AG20443 (cell line): ENCODE measurements around the gene SWT1.
"Not testable (repeated sequence)": the region's sequence is repeated elsewhere in the genome, so short reads cannot be mapped to it uniquely, and the experiment has no call there.

Experiments
- DNase-seq: peaks from one replicate; pipeline ENCODE4 v3.0.0; 2012; ENCODE audit warnings: low spot score, mixed read lengths

SWT1 gene

DNA sequence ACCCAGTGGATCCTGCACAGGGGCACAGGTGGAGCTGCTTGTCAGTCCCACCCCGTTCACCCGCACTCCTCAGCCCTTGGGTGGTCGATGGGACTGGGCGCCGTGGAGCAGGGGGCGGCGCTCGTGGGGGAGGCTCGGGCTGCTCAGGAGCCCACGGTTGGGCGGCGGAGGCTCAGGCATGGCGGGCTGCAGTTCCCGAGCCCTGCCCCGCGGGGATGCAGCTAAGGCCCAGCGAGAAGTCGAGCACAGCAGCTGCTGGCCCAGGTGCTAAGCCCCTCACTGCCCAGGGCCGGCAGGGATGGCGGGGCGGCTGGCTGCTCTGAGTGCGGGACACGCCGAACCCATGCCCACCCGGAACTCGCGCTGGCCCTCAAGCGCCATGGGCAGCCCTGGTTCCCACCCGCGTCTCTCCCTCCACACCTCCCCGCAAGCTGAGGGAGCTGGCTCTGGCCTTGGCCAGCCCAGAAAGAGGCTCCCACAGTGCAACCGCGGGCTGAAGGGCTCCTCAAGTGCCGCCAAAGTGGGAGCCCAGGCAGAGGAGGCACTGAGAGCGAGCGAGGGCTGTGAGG lies 164.8 kb downstream of the SWT1 start:
- DNase-seq, result not testable (repeated sequence)

DNA sequence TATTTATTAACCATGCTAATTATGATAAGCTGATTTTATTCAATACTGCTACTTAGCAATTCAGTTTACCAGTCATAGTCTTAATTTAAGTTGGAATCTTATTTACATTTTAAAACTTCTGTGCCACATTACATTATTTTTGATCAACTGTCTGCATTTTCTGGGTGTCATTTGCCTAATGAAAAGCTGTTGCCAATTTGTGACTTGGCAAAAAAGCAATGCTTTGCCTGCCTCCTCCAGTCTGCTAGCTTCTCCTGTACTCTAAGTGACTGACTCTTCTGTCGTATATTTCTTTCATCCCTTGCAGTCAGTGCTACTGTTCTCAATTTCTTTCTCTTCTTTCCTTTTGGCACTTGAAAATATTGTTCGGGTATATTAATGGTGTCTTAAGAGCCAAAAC lies 165.7 kb downstream of the SWT1 start:
- DNase-seq, result no peak

DNA sequence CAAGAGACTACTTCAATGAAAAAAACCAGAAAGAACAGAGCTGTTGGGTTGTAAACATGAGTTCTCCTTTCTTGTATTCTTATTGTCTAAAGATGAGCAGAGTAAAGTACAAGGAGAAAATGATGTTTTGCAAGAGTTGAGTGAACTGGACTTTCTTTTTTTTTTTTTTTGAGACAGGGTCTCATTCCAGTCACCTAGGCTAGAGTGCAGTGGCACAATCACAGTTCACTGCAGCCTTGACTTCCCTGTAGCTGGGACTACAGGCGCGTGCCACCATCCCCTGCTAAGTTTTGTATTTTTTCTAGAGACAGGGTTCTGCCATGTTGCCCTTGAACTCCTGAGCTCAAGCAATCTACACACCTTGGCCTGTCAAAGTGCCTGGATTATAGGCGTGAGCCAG lies 167.2 kb downstream of the SWT1 start:
- DNase-seq, result no peak

DNA sequence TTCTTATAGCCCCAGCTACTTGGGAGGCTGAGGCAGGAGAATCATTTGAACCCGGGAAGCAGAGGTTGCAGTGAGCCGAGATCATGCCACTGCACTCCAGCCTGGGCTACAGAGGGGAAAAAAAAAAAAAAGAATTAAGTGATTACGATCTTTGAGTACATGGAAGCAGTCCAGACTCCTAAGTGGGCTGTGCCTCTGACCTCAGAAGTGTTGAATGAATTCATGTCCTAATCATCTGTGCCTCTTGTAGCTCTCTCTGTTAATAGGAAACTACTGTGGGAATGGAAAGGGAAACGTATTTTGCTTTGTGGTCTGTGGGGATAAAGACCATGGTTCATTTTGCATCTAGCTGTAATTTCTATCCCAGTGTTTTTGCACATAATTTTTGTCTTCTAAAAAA lies 168.4 kb downstream of the SWT1 start:
- DNase-seq, result no peak

DNA sequence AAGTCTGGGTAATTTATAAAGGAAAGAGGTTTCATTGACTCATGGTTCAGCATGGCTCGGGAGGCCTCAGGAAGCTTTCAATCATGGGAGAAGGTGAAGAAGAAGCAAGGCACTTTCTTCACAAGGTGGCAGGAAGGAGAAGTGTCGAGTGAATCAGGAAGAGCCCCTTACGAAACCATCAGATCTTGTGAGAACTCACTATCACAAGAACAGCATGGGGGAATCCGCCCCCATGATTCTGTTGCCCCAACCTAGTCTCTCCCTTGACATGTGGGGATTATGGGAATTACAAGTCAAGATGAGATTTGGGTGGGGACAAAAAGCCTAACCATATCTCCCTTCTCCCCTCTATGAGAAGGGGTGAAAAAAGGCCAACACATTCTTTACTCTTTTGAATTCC lies 171.3 kb downstream of the SWT1 start:
- no peak for DNase-seq

DNA sequence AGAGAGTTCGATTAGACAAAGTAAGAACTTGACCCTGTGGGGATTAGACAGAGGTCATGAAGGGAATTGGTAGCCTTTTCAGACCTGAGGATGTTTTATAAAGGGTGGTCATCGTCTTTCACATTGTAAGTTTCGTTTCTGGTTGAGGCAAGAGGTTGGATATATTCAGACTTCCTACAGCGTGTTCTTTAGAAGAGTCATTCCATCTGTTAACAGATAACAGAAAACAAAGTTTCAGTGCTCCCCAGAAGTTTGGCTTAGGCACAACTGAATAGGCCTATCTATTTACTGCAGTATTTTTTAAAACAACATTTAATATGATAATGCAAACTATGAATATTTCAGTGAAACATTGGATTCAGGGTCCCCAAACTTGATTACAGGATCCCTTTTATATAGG lies 177.2 kb downstream of the SWT1 start:
- no peak for DNase-seq

DNA sequence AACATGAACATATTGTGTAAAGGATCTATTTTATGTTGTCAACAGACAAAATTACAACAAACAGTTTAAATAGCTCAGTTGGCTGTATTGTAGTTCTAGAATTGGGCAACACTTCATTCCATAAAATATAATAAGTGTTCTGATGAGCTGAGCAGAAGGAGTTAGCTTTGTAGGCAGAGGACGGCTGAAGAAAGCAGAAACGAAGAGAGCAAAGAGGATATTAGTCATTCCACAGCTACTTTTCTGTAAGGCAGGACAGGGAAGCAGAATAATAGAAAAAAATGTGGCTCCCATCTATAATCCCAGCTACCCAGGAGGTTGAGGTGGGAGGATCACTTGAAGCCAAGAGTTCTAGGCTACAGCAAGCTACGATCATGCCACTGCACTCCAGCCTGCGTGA lies 180.3 kb downstream of the SWT1 start:
- DNase-seq, result peak; percentile 32

DNA sequence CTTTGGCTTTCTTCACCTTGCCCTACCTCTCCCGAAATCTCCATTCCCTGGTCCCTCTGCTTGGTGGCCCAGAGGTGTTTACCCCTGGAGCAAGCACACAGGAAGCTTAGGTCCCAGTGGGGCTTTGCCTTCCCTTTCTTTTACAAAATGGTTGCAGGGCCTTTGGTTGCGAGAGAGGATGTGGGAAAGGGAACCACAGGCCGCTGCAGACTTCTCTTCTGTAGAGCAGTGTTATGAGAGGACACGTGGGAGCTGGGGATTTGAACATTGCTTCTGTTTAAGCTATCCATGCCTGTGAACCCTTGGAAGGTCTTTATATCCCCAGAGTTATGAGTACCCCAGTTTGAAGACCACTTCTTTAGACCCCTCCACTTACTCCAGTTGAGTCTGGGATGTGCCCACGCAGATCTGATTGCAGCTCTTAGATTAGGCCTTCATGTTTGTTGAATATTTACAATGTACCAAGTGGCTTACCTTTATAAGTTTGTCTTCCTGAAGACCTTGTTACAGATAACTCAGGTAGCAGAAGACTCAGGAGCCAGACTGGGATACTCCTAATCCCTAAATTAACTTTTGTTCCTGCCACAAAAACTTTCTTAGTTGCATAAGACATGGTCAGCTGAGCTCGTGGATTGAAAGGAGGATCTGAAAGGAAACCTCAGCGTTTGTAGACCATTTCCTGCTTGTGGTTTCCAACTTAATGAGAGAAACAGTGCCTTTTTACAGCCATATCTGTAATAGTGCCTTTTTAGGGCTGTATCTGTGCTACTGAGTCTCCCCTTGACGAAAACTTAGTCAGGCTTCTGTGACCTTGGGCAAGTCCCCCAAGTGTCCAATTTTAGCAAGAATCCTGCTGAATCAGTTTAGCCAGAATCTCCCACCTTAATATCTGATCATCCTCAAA lies 182.0 kb downstream of the SWT1 start:
- DNase-seq, result no peak

DNA sequence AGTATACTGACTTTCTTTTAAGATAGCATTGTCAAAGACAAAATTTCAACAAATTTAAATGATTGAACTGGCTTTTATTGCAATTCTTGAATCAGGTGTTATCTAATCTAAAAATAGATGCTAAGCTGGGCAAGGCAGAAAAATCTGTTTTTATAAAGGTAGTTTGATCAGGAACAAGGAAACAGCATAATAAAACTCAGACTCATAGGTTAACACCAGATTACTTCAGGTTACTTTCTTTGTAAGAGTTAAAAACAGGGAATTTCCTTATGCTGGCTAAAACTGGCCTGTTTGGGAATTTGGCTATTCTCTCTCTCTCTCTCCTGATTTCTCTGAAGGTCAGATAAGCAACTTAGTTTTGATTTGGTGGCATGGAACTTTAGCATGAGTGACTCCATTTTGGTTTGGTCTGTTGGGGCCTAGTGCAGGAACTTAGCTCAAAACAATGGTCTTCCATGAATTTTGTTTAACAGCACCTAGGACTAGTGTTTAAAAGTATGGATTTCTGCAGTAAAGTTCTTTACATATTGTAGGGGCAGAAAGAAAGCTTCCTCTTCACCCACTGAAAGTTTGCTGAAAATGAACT lies 184.3 kb downstream of the SWT1 start:
- no peak for DNase-seq
